GM23338 (cell line): ENCODE results near the gene ULBP1.
"Not testable (repeated sequence)": the region's sequence is repeated elsewhere in the genome, so short reads cannot be mapped to it uniquely, and the experiment has no call there.

Experiments used
- CREB1 ChIP-seq: fragments of 250-450 bp; sonication (Bioruptor Pico); IDR thresholded peaks from 2 replicates; pipeline ENCODE4 v1.5.0; 2020; ENCODE audit warnings: low read depth, mild to moderate bottlenecking, moderate library complexity
- CTCF ChIP-seq, 2 experiments: fragments of 200-600 bp in 1 of 2; sonication (generic) in 1 of 2; conservative IDR thresholded peaks; 2 replicates each; pipeline versions ENCODE4 v1.5.1 to v1.6.1; 2016 to 2017; ENCODE audit warnings: antibody characterized with exemption in 2 of 2, low read depth in 2 of 2, mild to moderate bottlenecking in 2 of 2, moderate library complexity in 1 of 2
- EZH2 ChIP-seq: fragments of 200-600 bp; sonication (generic); IDR thresholded peaks from one replicate; pipeline ENCODE4 v1.8.0; 2017; ENCODE audit warnings: antibody characterized with exemption, mild to moderate bottlenecking, low read depth; ENCODE audit not compliant: unreplicated experiment
- EZH2phosphoT487 ChIP-seq: fragments of 200-600 bp; sonication (generic); IDR thresholded peaks from one replicate; pipeline ENCODE4 v1.8.1; 2018; ENCODE audit warnings: antibody characterized with exemption; ENCODE audit not compliant: unreplicated experiment
- POLR2AphosphoS5 ChIP-seq: IDR thresholded peaks from 2 replicates; pipeline ENCODE4 v1.6.1; 2016; ENCODE audit warnings: antibody characterized with exemption, low read depth

DNA sequence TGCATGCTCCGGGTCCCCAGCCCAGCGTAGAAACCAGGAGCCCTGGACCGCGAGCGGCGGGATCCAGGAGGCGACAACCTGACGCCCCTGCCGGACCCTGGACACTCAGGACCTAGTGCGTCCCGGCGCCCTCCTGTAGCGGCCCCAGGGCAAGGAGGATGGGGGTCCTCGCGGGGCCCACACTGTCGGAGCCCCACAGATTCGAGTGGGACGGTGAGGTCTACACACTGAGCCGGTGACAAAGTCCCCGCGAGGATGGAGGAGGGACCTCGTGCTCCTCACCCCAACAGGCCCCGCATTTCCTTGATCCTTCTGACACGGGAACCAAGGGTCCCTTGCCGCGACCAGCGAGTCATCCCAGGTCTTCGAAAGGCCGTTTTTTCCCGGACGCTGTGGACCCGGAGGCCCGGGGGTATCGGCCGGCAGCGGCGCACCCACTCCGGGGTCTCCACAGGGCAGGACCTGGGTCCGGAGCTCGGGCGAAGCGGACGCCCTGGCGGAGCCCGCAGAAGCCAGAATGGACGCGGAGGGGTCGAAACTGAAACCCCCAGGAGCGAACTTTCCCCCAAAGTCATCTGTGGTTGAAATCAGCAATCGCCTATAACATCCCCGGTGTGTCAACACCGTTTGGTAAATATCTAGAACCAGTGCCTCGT, 9.3 kb upstream of the ULBP1 start:
- TF ChIP-seq POLR2AphosphoS5; CTCF (conservative IDR thresholded peaks at IDR 0.05; ENCODE audit: low read depth in 2 of 2); CREB1 (CRISPR knock-in tag); EZH2phosphoT487: not testable (repeated sequence)
- peak; percentile 66 for TF ChIP-seq EZH2
